Measurements from ENCODE around the gene NFIX.

The NFIX gene

DNA sequence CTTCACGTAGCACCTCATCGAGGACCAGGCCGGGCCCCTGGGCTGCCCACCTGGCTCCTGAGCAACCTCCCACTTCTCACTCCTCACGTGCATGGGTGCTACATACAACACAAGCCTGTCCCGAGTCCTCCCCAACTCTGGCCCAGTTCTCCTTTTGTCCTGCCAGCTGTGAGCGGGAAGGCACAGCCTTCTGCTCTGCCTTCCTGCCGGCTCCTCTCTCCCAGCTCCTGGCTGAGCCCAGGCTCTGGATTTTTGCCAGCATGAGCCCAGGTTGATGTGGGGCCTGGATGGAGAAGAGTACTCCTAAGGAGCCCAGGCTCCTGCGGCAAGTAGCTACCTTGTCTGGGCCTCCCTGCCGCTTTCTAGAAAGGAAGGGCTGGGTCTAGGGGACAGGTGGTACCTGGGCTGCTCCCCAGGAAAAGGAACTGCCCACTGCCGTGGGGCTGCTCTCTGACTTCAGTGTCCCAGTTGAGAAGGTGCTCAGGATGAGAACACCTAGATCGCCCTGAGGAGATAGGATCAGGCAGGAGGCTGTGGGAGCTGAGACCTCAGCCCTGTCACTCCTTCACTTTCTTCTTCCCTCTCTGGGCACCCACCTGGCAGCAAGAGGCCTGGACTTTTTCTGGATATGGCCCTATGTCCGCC is 83.7 kb downstream of the NFIX start:
- no peak for DNase-seq

DNA sequence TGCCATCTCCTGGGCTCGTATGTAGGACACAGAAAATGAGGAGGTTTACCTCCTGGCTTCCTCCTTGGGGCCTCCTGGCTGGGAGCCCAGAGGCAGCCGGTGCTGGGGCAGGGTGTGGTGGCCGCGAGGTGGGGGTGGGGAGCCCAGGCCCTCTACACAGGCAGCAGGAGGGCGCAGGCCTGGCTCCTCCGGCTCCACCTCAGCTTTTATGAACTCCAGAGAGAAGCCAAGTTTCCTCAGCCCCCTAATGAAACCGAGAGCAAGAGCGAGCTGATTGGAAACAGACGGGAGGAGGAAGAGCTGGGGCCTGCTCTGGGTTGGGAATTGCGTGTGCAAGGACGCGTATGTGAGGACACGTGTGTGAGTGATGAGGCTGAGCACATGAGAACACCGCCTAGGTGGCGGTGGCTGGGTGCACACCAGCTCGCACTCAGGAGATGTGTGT is 84.3 kb downstream of the NFIX start:
- no peak for DNase-seq

DNA sequence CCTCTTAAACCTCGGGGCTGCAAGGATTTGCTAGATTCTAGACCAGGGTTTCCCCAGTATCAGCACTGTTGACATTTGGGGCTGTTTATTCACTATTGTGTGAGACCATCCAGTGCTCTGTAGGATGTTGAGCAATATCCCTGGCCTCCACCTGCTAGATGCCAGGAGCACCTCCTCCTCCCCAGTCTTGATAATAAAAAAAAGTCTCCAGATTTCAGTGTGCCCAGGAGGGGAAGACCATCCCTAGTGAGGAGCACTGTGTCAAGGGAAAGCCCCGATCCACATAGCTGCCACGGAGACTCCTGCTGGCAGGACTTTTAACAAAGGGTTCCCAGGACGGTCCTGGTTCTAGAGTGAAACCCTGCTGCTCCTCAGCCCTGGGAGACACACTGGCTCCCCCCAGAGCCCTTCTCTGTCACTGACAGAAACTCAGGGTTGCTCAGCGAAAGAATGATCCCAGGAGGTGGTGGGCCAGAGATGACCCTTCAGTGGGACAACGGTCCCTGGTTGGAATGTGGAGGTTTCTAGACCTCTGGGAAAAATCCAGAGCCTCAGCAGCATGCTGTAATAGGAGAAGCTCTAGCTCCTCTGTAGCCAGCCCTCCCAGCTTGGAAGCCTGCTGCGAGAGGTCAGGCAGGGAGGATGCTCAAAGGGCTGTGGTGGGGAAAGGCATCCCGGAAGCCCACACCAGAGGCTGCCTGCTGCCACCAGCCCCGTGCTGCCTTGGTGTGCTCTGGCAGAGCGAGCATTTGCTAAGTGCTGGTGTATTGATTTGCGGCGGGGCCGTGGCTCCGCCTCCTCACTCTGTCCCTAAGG is 87.1 kb downstream of the NFIX start:
- DNase-seq = no peak

DNA sequence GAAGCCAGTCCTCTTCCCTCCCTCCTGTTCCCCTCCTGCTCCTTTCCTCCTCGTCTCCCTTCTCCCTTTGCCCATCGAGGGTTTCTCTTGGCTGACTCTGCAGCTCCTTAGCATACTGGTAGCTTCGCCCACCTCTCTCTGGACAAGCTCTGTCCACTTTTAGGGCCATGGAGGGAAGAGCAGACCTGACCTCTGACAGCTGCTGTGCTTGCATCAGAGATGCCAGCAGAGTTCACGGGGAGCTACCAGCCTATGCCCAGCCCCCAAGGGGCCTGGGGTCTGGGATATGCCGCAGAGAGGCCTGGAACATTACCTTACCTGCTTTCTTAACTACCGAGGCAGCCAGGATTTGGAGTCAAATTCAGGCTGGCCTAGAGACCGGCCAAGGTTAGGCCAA is 87.7 kb downstream of the NFIX start:
- DNase-seq = no peak

- DNase-seq = no peak
Measured at GRCh38 chr19:13083627-13084026, 88.4 kb downstream of the NFIX start.

DNA sequence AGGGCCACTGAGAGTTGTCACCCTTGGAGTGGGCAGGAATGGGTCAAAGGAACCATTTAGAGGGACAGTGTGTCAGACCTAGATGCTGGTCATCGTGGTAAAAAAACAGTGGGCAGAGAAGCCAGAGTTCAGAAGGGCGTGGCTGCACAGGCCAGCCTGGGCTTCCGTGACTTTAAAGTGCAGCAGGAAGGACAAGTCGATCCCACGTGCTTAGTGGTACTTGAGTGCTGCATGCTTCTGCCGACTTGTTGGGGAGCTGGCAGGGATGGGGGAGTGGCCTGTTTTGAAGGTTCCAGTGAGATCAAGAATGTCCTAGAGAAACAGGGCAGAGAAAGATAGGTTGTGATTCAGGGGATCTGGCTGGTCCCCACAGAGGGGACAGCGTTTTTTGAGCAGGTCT is 90.4 kb downstream of the NFIX start:
- DNase-seq = no peak

DNA sequence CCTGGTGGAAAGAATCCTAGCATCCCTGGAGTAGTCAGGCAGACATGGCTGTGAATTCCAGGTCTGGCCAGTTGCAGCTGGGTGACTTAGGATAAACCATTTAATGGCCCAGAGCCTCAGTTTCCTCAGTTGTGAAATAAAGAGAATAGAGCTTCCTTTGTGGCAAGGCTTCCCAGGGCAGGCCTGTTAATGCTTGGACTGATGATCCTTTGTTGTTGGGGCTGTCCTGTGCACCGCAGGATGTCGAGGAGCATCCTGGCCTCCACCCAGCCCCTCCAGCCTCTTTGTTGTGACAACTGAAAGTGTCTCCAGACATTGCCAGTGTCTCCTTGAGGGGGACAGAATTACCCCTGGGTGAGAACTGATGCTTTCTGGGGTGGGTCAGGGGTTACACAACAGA is 91.1 kb downstream of the NFIX start:
- no peak for DNase-seq

DNA sequence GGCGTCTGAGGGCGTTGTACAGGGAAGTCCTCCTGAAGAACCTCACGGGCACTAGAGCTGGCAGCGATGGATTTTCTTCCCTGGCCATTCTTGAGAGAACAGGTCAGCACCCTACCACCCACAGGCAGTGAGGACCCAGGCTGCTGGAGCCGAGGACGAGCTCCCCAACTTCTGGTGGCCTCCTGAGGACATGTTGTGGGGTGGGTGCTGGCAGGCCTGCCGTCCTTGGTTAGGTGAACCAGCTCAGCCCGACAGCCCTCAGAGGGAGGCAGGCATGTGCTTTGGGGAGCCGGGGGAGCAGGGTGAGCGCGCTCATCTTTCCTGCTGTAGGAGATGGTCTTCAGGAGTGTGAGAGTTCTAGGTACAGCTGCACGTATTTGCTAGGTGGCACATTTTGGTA is 92.0 kb downstream of the NFIX start:
- DNase-seq = no peak

GRCh38 chr19:13087795-13088537 is 92.7 kb downstream of the NFIX start:
- no peak for DNase-seq

- DNase-seq = no peak
Measured at GRCh38 chr19:13089139-13089856, 94.0 kb downstream of the NFIX start.

GRCh38 chr19:13089857-13090507 is 94.7 kb downstream of the NFIX start:
- DNase-seq = no peak

GRCh38 chr19:13090511-13091231 is 95.4 kb downstream of the NFIX start:
- no peak for DNase-seq

GRCh38 chr19:13091400-13092157 is 96.3 kb downstream of the NFIX start:
- DNase-seq = no peak

DNA sequence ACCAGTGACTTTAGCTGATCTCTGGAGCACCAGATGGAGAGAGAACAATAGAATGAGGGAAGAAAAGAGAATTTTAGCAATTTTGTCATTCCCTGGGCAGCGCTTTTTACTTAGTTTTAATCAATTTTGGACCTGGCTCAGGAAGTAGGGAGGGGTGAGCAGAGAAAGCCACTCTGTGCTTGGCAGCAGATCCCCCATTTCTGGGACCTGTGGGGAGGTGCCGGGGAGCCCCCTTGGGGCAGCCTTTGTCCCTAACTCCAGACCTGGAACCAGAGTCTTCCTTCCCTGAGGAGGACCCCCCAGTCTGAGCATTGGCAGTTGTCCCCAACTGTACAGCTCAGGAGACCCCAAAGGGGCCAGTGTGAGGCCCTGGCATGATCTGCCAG is 96.9 kb downstream of the NFIX start:
- no peak for DNase-seq

GRCh38 chr19:13092606-13093235 is 97.4 kb downstream of the NFIX start:
- DNase-seq = no peak

- peak; percentile 83 for DNase-seq
Measured at GRCh38 chr19:13093407-13094105, 98.3 kb downstream of the NFIX start.

GRCh38 chr19:13094106-13094504 is 98.8 kb downstream of the NFIX start:
- DNase-seq = no peak

- no peak for DNase-seq
Measured at GRCh38 chr19:13094771-13095392, 99.6 kb downstream of the NFIX start.

GRCh38 chr19:13095393-13095784 is 100.1 kb downstream of the NFIX start:
- no peak for DNase-seq
